K562 (cell line): Measurements from ENCODE around the gene KAZN. TPM values are rescaled to one million over a fixed set of nuclear protein-coding genes. Genes with fewer than 3 reads are reported as not detected.

Source experiments
- ATAC-seq: fragments of 200-7000 bp; cut with Tn5 transposase; 3 replicates; pipeline ENCODE4 v1.9.1; 2020; ENCODE audit warnings: moderate library complexity
- BruUV-seq: library from RNA; stranded (reverse); fragments of 400-500 nt; replicated peaks from 2 replicates; lab custom pipeline; 2021; lab: Mats Ljungman, UMichigan
- CTCF ChIA-PET: fragments of 300-600 bp; formaldehyde crosslinking; extraction: SDS; loops from one replicate; lab custom pipeline; 2021; ENCODE audit warnings: low intra/inter-chr PET ratio; lab: Yijun Ruan, JAX
- POLR2A ChIA-PET: fragments of 300-600, 350-650 bp; sonication (Branson Sonifier 250); formaldehyde crosslinking; extraction: SDS; loops from one replicate; lab custom pipeline; 2021; ENCODE audit warnings: antibody characterized with exemption, inconsistent platforms; lab: Yijun Ruan, JAX
- DNase-seq, 4 experiments: peaks; one replicate each; pipeline versions ENCODE4 v3.0.0 to v3.0.0-alpha.2; 2011 to 2018; ENCODE audit warnings: low spot score in 3 of 4, mixed read lengths in 3 of 4; ENCODE audit errors: extremely low read depth in 1 of 4
- FAIRE-seq: peaks from 2 replicates; lab custom pipeline; 2011; peaks lifted over from hg19 to GRCh38; lab: Jason Lieb, UNC
- H2AFZ ChIP-seq: 2 replicates; pipeline ENCODE4 v1.6.0; 2011; ENCODE audit warnings: low read depth, low read length, control low read depth, inconsistent platforms
- H3K27ac ChIP-seq: fragments of 200-600 bp; 3 replicates; pipeline ENCODE4 v1.8.0; 2011; ENCODE audit warnings: low read depth, mild to moderate bottlenecking, control low read depth, inconsistent platforms, low read length, moderate library complexity, mixed read lengths; ENCODE audit errors: extremely low read depth
- H3K27me3 ChIP-seq, 2 experiments: fragments of 300-600 bp in 1 of 2; 2 replicates in 1 of 2; 3 replicates in 1 of 2; pipeline versions ENCODE4 v1.6.0 to v1.8.0; 2011; ENCODE audit warnings: inconsistent platforms in 2 of 2, low read length in 2 of 2, mild to moderate bottlenecking in 1 of 2, mixed read lengths in 1 of 2, moderate library complexity in 1 of 2; ENCODE audit not compliant: control insufficient read depth in 2 of 2, insufficient read depth in 2 of 2
- H3K36me3 ChIP-seq: fragments of 300-600 bp; 3 replicates; pipeline ENCODE4 v1.8.0; 2011; ENCODE audit warnings: mild to moderate bottlenecking, low read length, inconsistent platforms; ENCODE audit not compliant: control insufficient read depth, insufficient read depth
- H3K4me1 ChIP-seq, 2 experiments: fragments of 200-600 bp in 1 of 2; replicated peaks in 1 of 2; 2 replicates in 1 of 2; 3 replicates in 1 of 2; pipeline versions ENCODE4 v1.5.1 to v1.8.0; 2011; ENCODE audit warnings: inconsistent platforms in 2 of 2, low read length in 2 of 2, mild to moderate bottlenecking in 1 of 2, mixed read lengths in 1 of 2, moderate library complexity in 1 of 2; ENCODE audit not compliant: control insufficient read depth in 2 of 2, insufficient read depth in 2 of 2
- H3K4me2 ChIP-seq: 2 replicates; pipeline ENCODE4 v1.6.1; 2011; ENCODE audit warnings: low read length, control low read depth, inconsistent platforms, mixed read lengths; ENCODE audit not compliant: insufficient read depth
- H3K4me3 ChIP-seq: fragments of 200-600 bp; sonication (generic), shearing (Covaris generic); 2 replicates; pipeline ENCODE4 v1.5.1; 2016; ENCODE audit warnings: control low read depth, inconsistent platforms
- H3K79me2 ChIP-seq: fragments of 200-600 bp; 3 replicates; pipeline ENCODE4 v1.8.0; 2011; ENCODE audit warnings: low read length, inconsistent platforms; ENCODE audit not compliant: control insufficient read depth, insufficient read depth
- H3K9ac ChIP-seq, 2 experiments: 2 replicates each; pipeline versions ENCODE4 v1.6.0 to v1.6.1; 2011; ENCODE audit warnings: low read depth in 2 of 2, low read length in 2 of 2, control low read depth in 1 of 2, inconsistent platforms in 1 of 2, mild to moderate bottlenecking in 1 of 2, mixed read lengths in 1 of 2; ENCODE audit not compliant: insufficient read depth in 1 of 2
- H3K9me1 ChIP-seq: one replicate; pipeline ENCODE4 v1.6.0; 2011; ENCODE audit warnings: inconsistent platforms, mild to moderate bottlenecking, low read length, moderate library complexity; ENCODE audit not compliant: control insufficient read depth, insufficient read depth
- H3K9me3 ChIP-seq: replicated peaks from 2 replicates; pipeline ENCODE4 v1.5.1; 2011; ENCODE audit warnings: low read depth, low read length, inconsistent platforms; ENCODE audit not compliant: control insufficient read depth, insufficient read depth
- H4K20me1 ChIP-seq: replicated peaks from 2 replicates; pipeline ENCODE4 v1.6.1; 2011; ENCODE audit warnings: low read length, inconsistent platforms, mixed read lengths; ENCODE audit not compliant: control insufficient read depth, insufficient read depth
- BCOR ChIP-seq: fragments of 450-650 bp; IDR thresholded peaks from 2 replicates; pipeline ENCODE4 v1.6.1; 2016
- CBX1 ChIP-seq: sonication (generic); IDR thresholded peaks from 2 replicates; pipeline ENCODE4 v1.6.1; 2016; ENCODE audit warnings: antibody characterized with exemption, low read depth, mild to moderate bottlenecking
- ERF ChIP-seq: fragments of 450-650 bp; formaldehyde crosslinking; IDR thresholded peaks from 2 replicates; pipeline ENCODE4 v1.4.0; 2020; ENCODE audit warnings: mild to moderate bottlenecking, mixed read lengths
- GTF2A2 ChIP-seq: IDR thresholded peaks from 2 replicates; pipeline ENCODE4 v1.6.1; 2016; ENCODE audit warnings: mild to moderate bottlenecking, missing genetic modification characterization, missing compliant biosample characterization
- KDM1A ChIP-seq, 2 experiments: fragments of 450-650 bp; IDR thresholded peaks; 2 replicates each; pipeline ENCODE4 v1.6.1; 2016; ENCODE audit warnings: mild to moderate bottlenecking in 2 of 2
- KHSRP ChIP-seq: fragments of 450-650 bp; IDR thresholded peaks from 2 replicates; pipeline ENCODE4 v1.6.1; 2017
- NR2C1 ChIP-seq, 2 experiments: fragments of 450-650 bp; IDR thresholded peaks; 2 replicates each; pipeline ENCODE4 v1.6.1; 2017; ENCODE audit warnings: mild to moderate bottlenecking in 2 of 2, antibody characterized with exemption in 1 of 2, inconsistent platforms in 1 of 2, missing compliant biosample characterization in 1 of 2, missing genetic modification characterization in 1 of 2
- PPARD ChIP-seq: fragments of 250-450 bp; sonication (Bioruptor Pico); IDR thresholded peaks from 2 replicates; pipeline ENCODE4 v1.8.0; 2022; ENCODE audit warnings: inconsistent platforms, mild to moderate bottlenecking, moderate library complexity
- RBFOX2 ChIP-seq: fragments of 200-400 bp; formaldehyde crosslinking; IDR thresholded peaks from 2 replicates; pipeline ENCODE4 v1.6.1; 2017; ENCODE audit warnings: low read depth, mild to moderate bottlenecking, low read length, moderate library complexity
- RBM25 ChIP-seq: fragments of 200-400 bp; formaldehyde crosslinking; IDR thresholded peaks from 2 replicates; pipeline ENCODE4 v1.6.1; 2018; ENCODE audit warnings: low read length, low read depth, moderate library complexity; ENCODE audit not compliant: severe bottlenecking
- TCF3 ChIP-seq: sonication (generic); formaldehyde crosslinking; IDR thresholded peaks from 2 replicates; pipeline ENCODE4 v1.4.0; 2020; ENCODE audit warnings: mild to moderate bottlenecking, missing genetic modification reagents
- ZC3H4 ChIP-seq: sonication (generic); formaldehyde crosslinking; IDR thresholded peaks from 2 replicates; pipeline ENCODE4 v1.9.0; 2021; ENCODE audit warnings: missing genetic modification reagents, borderline replicate concordance
- ZNF143 ChIP-seq: sonication (generic); formaldehyde crosslinking; IDR thresholded peaks from 2 replicates; pipeline ENCODE4 v1.9.0; 2022; ENCODE audit warnings: mild to moderate bottlenecking, missing genetic modification reagents
- WGBS: fragments of 100-300 bp; shearing (Covaris generic); methylation state at CpG from one replicate; pipeline ENCODE4 v1.1.6; 2016; ENCODE audit warnings: low coverage, mixed read lengths; ENCODE audit not compliant: insufficient coverage; ENCODE audit errors: missing lambda C conversion rate; 5-methylcytosine and 5-hydroxymethylcytosine counted together
- in situ Hi-C: fragments of 300-500 bp; cut with MboI; formaldehyde crosslinking; loops from 4 replicates; pipeline ENCODE4 v1.15.0; 2018; ENCODE audit warnings: inconsistent platforms, mixed read lengths
- intact Hi-C: fragments of 100-400 bp; cut with micrococcal nuclease; formaldehyde crosslinking; loops from 2 replicates; pipeline ENCODE4 v1.14.2; 2022
- polyA plus RNA-seq, 8 experiments: library from polyadenylated mRNA; depleted of rRNA in 4 of 8; stranded (reverse) in 5 of 8; unstranded in 3 of 8; fragments of >200 nt; fragmentation: Nextera tagmentation in 2 of 8; fragmentation: Illumina TruSeq in 1 of 8; extraction: Ambion mirVana in 2 of 8; extraction: Trizol in 1 of 8; gene quantifications; 2 replicates each; pipeline versions ENCODE4 v1.2.1 to v1.2.3, GENCODE V29; 2011 to 2014; ENCODE audit warnings: inconsistent platforms in 1 of 8, missing spikeins in 1 of 8
- total RNA-seq, 7 experiments: library from RNA; depleted of rRNA in 6 of 7; stranded (reverse); fragments of >200 nt in 6 of 7; fragmentation: Illumina TruSeq in 2 of 7; extraction: Trizol in 2 of 7; gene quantifications; 2 replicates each; pipeline versions ENCODE4 v1.2.1 to v1.2.3, GENCODE V29; 2011 to 2021; ENCODE audit warnings: low replicate concordance in 1 of 7
- TF ChIP-seq, protein P1 (sequence below): sonication (generic); formaldehyde crosslinking; IDR thresholded peaks from 2 replicates; pipeline ENCODE4 v1.9.0; 2022; ENCODE audit warnings: mild to moderate bottlenecking, missing genetic modification reagents

The KAZN gene
- total and polyA plus RNA-seq, 9 of the 15 experiments (the other 6 are each of a cell fraction or from before 2014, with no cell fraction given) = 2.1 to 21.6 (median 5.4) TPM

- POLR2A ChIA-PET = interaction anchor here (0.6 to 4.8 kb wide), 4 partner anchors 9 to 194 kb away, joined by 3 to 45 read pairs (median 4); no protein-coding TSS in a partner anchor
- TF ChIP-seq GTF2A2 (tag) (no peak), NR2C1 (IDR thresholded peaks at IDR 0.05) (no peak), NR2C1 (tag; IDR thresholded peaks at IDR 0.05) (no peak), CBX1 (0 out of 2 replicates have a peak, but pooled peaks have one; percentile 69), TCF3 (CRISPR knock-in tag) (no peak), BCOR (peak; percentile 89), RBM25 (peak; percentile 95), RBFOX2 (no peak), PPARD (no peak), KDM1A (IDR thresholded peaks at IDR 0.05) (peak in 1 of 2 experiments; percentile 45; a peak in 1 of 4 replicates), ERF (CRISPR knock-in tag) (no peak), ZC3H4 (CRISPR knock-in tag) (peak; percentile 11; the same call in 1 of the 2 replicates), ZNF143 (CRISPR knock-in tag) (peak; percentile 47), KHSRP (no peak)
- TF ChIP-seq, protein P1, sequence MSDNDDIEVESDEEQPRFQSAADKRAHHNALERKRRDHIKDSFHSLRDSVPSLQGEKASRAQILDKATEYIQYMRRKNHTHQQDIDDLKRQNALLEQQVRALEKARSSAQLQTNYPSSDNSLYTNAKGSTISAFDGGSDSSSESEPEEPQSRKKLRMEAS (CRISPR knock-in tag) = no peak
- Histone ChIP-seq H3K4me1 (peaks cover 38 to 42% of the 10 kb centered on the region in 2 experiments), H3K4me3 (peak overlapping the region; percentile 47), H2AFZ (no peak overlapping the region), H3K36me3 (peaks cover 43% of the 10 kb centered on the region), H3K9me1 (peaks cover under 1% of the 10 kb centered on the region), H3K9me3 (no peaks in the 10 kb centered on the region), H4K20me1 (peaks cover 4% of the 10 kb centered on the region; the same call in 1 of the 2 replicates), H3K27ac (peak overlapping the region; percentile 63), H3K79me2 (peaks cover 40% of the 10 kb centered on the region), H3K27me3 (no peaks in the 10 kb centered on the region), H3K9ac (peak overlapping the region; percentile 88 to 93; a peak in 3 of 4 replicates), H3K4me2 (peak overlapping the region; percentile 81)
- BruUV-seq = no TSS peak
- FAIRE-seq (no peak), DNase-seq (no peak), ATAC-seq (no peak)
- 61% methylated on average over 4 of the region's 4 CpGs for WGBS
- in situ Hi-C loops (no loop called here), intact Hi-C loops (loop anchor here (5.0 kb wide), 3 partner anchors 152 to 272 kb away; no protein-coding TSS in a partner anchor)
- CTCF ChIA-PET = no interaction called here
Observed at GRCh38 chr1:14774988-14775387, 176.5 kb downstream of the KAZN start.
